ENCODE measurements around the gene CIT.

GRCh38 chr12:119742700-119743099 lies 134.4 kb downstream of the CIT start:
- TF ChIP-seq CTCF (conservative IDR thresholded peaks at IDR 0.05 in 1 of 2, IDR thresholded peaks at IDR 0.05 in 1 of 2; ENCODE audit: extremely low read depth in 1 of 2, insufficient read depth in 1 of 2, low read depth in 1 of 2, low read length in 2 of 2) (no peak), EZH2 (IDR thresholded peaks at IDR 0.05; ENCODE audit: borderline replicate concordance, low read length) (no peak)
